Lung (tissue), 12 donors: ENCODE measurements around the gene MFAP4. TPM values are rescaled to one million over a fixed set of nuclear protein-coding genes. Genes with fewer than 3 reads are reported as not detected.

Source experiments
- ATAC-seq: fragments of 200-7000 bp; cut with Tn5 transposase; one replicate; pipeline ENCODE4 v1.9.1; 2020; ENCODE audit warnings: moderate number of reproducible peaks; ENCODE audit not compliant: insufficient read depth, low FRiP score
- DNase-seq, 3 donors: peaks; one replicate each; pipeline ENCODE4 v3.0.0-alpha.2; 2013 to 2017
- H3K27ac ChIP-seq, 2 donors: one replicate each; pipeline ENCODE4 v1.5.1; 2013; ENCODE audit warnings: mild to moderate bottlenecking in 2 of 2, moderate library complexity in 2 of 2, control low read depth in 1 of 2, inconsistent platforms in 1 of 2, low read depth in 1 of 2, low read length in 1 of 2
- H3K27me3 ChIP-seq, 3 donors: one replicate each; pipeline ENCODE4 v1.5.1; 2013; ENCODE audit warnings: low read length in 2 of 3; ENCODE audit not compliant: control insufficient read depth in 3 of 3, insufficient read depth in 3 of 3
- H3K36me3 ChIP-seq, 4 donors: one replicate each; pipeline ENCODE4 v1.5.1; 2013; ENCODE audit warnings: low read length in 4 of 4, mild to moderate bottlenecking in 1 of 4, moderate library complexity in 1 of 4; ENCODE audit not compliant: control insufficient read depth in 4 of 4, insufficient read depth in 4 of 4
- H3K4me1 ChIP-seq, 5 donors: one replicate each; pipeline ENCODE4 v1.5.1; 2013; ENCODE audit warnings: low read length in 5 of 5, mild to moderate bottlenecking in 2 of 5, moderate library complexity in 1 of 5; ENCODE audit not compliant: control insufficient read depth in 5 of 5, insufficient read depth in 5 of 5
- H3K4me3 ChIP-seq: one replicate; pipeline ENCODE4 v1.5.1; 2013; ENCODE audit warnings: mild to moderate bottlenecking, control low read depth, moderate library complexity
- H3K9ac ChIP-seq, 2 donors: one replicate each; pipeline ENCODE4 v1.5.1; 2013; ENCODE audit warnings: low read length in 2 of 2, control low read depth in 1 of 2; ENCODE audit not compliant: insufficient read depth in 1 of 2
- H3K9me3 ChIP-seq, 4 donors: one replicate each; pipeline ENCODE4 v1.5.1; 2013; ENCODE audit warnings: low read length in 3 of 4, mild to moderate bottlenecking in 1 of 4, moderate library complexity in 1 of 4; ENCODE audit not compliant: control insufficient read depth in 4 of 4, insufficient read depth in 3 of 4
- CTCF ChIP-seq: IDR thresholded peaks from 2 replicates; pipeline ENCODE4 v1.5.1; 2012; ENCODE audit warnings: mild to moderate bottlenecking; ENCODE audit errors: control extremely low read depth, extremely low read depth
- WGBS, 2 donors: extraction: QIAGEN DNeasy Blood & Tissue Kit; methylation state at CpG; one replicate each; pipeline ENCODE4 v1.1.7; 2013; 5-methylcytosine and 5-hydroxymethylcytosine counted together
- polyA plus RNA-seq, 2 donors: library from polyadenylated mRNA; stranded (reverse); fragments of 200-250 nt; gene quantifications; one replicate each; pipeline ENCODE4 v1.2.1, GENCODE V29; 2013
- total RNA-seq, 2 donors: library from RNA; depleted of rRNA in 1 of 2; stranded (reverse); fragments of >200 nt in 1 of 2; gene quantifications; one replicate each; pipeline ENCODE4 v1.2.1, GENCODE V29; 2014 to 2021
- donor health status: control.
- donor health status: control.
- donor health status: Bipolar disorder and iron deficiency.
- donor health status: healthy.
- donor health status: DM: yes; HTN: yes; CAD: no.

Gene MFAP4
- total and polyA plus RNA-seq, 4 donors = 45.7 to 156 (median 92.2) TPM

DNA sequence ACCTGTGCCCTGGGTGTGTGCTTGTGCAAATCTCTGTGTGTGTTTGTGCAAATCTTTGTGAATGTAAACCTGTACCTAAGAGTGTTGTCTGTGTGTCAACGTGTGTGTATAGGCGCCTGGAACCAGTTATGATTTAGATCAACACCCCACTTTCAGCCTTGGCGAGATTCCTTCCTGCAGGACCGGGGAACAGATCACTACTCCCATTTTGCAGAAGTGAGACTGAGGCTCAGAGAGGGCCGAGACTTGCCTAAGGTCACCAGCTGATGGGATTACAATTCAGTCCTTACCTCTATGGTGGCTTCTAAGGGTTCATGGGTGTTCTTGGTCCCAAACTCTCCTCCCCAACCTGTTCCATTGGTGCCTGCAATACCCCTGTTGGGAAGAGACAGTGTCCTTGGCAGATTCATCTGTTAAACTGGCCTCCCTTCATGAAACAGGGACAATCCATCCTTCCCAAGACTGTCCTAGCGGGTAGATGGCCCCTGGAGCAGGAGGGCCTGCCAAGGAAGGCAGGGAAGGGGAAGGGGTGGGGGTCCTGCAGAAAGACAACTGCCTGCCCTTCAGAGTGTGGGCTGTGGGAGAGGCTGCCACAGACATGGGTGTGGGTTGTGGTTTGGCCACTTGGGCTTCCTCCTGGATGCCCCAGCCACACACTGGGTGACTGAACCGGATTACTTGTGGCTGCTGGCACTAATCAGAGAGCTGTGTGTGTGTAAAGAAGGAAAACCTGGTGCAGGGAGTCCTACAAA, 15.6 kb downstream of the MFAP4 start:
- H3K27ac ChIP-seq = peak overlapping the region in 1 of 2 donors; percentile 37
- no peaks in the 10 kb centered on the region for H3K9me3 ChIP-seq
- no peak overlapping the region for H3K9ac ChIP-seq
- peaks cover 0 to 20% (median 10%) of the 10 kb centered on the region in 5 donors for H3K4me1 ChIP-seq
- 73% methylated on average over 7 of the region's 7 CpGs for WGBS, 2 donors
- TF ChIP-seq CTCF = no peak
- ATAC-seq (no peak), DNase-seq (no peak)
- no peaks in the 10 kb centered on the region for H3K36me3 ChIP-seq
- H3K27me3 ChIP-seq = no peaks in the 10 kb centered on the region
- no peak overlapping the region for H3K4me3 ChIP-seq

GRCh38 chr17:19370493-19370960, 16.5 kb downstream of the MFAP4 start:
- Histone ChIP-seq H3K27ac (peak overlapping the region in 1 of 2 donors; percentile 37), H3K27me3 (no peaks in the 10 kb centered on the region), H3K9me3 (no peaks in the 10 kb centered on the region), H3K4me1 (peaks cover 0 to 20% (median 5%) of the 10 kb centered on the region in 5 donors), H3K36me3 (no peaks in the 10 kb centered on the region), H3K9ac (no peak overlapping the region), H3K4me3 (no peak overlapping the region)
- ATAC-seq = peak; percentile 61
- no peak for DNase-seq
- WGBS, 2 donors = 39 to 62% methylated on average over 7 of the region's 7 CpGs
- no peak for TF ChIP-seq CTCF

DNA sequence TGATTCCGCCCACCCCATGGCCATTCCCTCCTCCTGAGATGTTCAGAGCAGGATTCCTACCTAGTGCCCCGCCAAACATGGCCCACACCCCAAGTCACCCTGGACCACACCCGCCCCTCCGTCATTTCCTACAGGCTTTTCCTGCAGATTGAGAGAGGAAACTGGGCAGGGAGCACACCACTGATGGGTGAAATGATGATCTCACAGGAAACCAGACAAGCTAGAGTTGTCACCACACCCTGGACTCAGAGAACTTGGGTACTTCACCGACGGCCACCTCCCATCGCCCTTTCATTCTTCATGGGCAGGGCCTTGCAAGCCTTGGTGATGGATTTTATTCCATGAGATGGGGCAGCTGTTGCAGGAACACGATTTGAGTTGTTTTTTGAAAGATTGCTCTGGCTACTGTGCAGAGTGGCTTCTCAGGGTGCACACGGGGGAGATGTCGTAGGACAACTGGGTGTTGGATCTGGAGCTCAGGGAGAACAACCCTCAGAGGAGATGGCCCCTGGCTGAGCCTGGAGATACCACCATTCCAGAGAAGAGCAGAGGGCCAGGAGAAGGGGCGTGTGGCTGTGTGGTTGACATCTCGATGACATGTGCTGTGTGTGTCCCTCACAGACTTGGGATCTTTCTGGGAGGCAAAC, 17.0 kb downstream of the MFAP4 start:
- H3K36me3 ChIP-seq = no peaks in the 10 kb centered on the region
- no peak for TF ChIP-seq CTCF
- no peaks in the 10 kb centered on the region for H3K9me3 ChIP-seq
- WGBS, 2 donors = 54 to 56% methylated on average over 12 of the region's 12 CpGs
- peaks cover 0 to 20% (median 4%) of the 10 kb centered on the region in 5 donors for H3K4me1 ChIP-seq
- peak in 1 of 3 donors; percentile 55 for DNase-seq
- no peak overlapping the region for H3K4me3 ChIP-seq
- H3K27ac ChIP-seq = peak overlapping the region in 1 of 2 donors; percentile 37
- no peak overlapping the region for H3K9ac ChIP-seq
- ATAC-seq = peak; percentile 35
- no peaks in the 10 kb centered on the region for H3K27me3 ChIP-seq
